SK-N-SH (cell line): ENCODE data around the gene GNG3.

ENCODE experiments used
- EP300 ChIP-seq, 2 experiments: IDR thresholded peaks; 2 replicates each; pipeline versions ENCODE4 v1.4.0 to v1.6.1; 2012; ENCODE audit warnings: borderline replicate concordance in 1 of 2, low read depth in 1 of 2, low read length in 1 of 2
- GATA2 ChIP-seq: sonication (generic); formaldehyde crosslinking; IDR thresholded peaks from 2 replicates; pipeline ENCODE4 v1.5.0; 2020; ENCODE audit warnings: mild to moderate bottlenecking, missing genetic modification reagents
- POLR2AphosphoS5 ChIP-seq: IDR thresholded peaks from 2 replicates; pipeline ENCODE4 v1.6.1; 2012; ENCODE audit warnings: low read depth, low read length
- RAD21 ChIP-seq: IDR thresholded peaks from 2 replicates; pipeline ENCODE4 v1.6.1; 2012; ENCODE audit warnings: mild to moderate bottlenecking, low read length
- RFX5 ChIP-seq: IDR thresholded peaks from 2 replicates; pipeline ENCODE4 v1.6.1; 2012; ENCODE audit warnings: mild to moderate bottlenecking, improper control_type of control experiment, low read length
- SMC3 ChIP-seq: IDR thresholded peaks from 2 replicates; pipeline ENCODE4 v1.6.1; 2012; ENCODE audit warnings: low read depth, low read length, improper control_type of control experiment
- TAF1 ChIP-seq: IDR thresholded peaks from 2 replicates; pipeline ENCODE4 v1.6.1; 2012; ENCODE audit warnings: low read depth, mild to moderate bottlenecking, low read length, moderate library complexity, borderline replicate concordance
- YY1 ChIP-seq: IDR thresholded peaks from 2 replicates; pipeline ENCODE4 v1.4.0; 2012; ENCODE audit warnings: low read depth, mild to moderate bottlenecking
- TF ChIP-seq, protein P1 (sequence below): fragments of 200-600 bp; sonication (generic); IDR thresholded peaks from 2 replicates; pipeline ENCODE4 v1.6.1; 2017; ENCODE audit warnings: antibody characterized with exemption, mild to moderate bottlenecking, moderate library complexity
- TF ChIP-seq, protein P2 (sequence below): fragments of 150-350 bp; IDR thresholded peaks from 2 replicates; pipeline ENCODE4 v1.6.1; 2017; ENCODE audit warnings: antibody characterized with exemption, low read length, low read depth, borderline replicate concordance
- TF ChIP-seq, protein P3 (sequence below): IDR thresholded peaks from 2 replicates; pipeline ENCODE4 v1.6.1; 2012; ENCODE audit warnings: mild to moderate bottlenecking, low read depth, low read length, moderate library complexity

- TF ChIP-seq TAF1 (no peak), EP300 (IDR thresholded peaks at IDR 0.05; ENCODE audit: borderline replicate concordance in 1 of 2, low read depth in 1 of 2, low read length in 1 of 2) (no peak), POLR2AphosphoS5 (no peak), SMC3 (peak; percentile 64), RFX5 (no peak), GATA2 (CRISPR knock-in tag) (no peak), YY1 (no peak), RAD21 (peak; percentile 68)
- TF ChIP-seq, protein P1, sequence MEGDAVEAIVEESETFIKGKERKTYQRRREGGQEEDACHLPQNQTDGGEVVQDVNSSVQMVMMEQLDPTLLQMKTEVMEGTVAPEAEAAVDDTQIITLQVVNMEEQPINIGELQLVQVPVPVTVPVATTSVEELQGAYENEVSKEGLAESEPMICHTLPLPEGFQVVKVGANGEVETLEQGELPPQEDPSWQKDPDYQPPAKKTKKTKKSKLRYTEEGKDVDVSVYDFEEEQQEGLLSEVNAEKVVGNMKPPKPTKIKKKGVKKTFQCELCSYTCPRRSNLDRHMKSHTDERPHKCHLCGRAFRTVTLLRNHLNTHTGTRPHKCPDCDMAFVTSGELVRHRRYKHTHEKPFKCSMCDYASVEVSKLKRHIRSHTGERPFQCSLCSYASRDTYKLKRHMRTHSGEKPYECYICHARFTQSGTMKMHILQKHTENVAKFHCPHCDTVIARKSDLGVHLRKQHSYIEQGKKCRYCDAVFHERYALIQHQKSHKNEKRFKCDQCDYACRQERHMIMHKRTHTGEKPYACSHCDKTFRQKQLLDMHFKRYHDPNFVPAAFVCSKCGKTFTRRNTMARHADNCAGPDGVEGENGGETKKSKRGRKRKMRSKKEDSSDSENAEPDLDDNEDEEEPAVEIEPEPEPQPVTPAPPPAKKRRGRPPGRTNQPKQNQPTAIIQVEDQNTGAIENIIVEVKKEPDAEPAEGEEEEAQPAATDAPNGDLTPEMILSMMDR, result peak; percentile 87
- TF ChIP-seq, protein P2, sequence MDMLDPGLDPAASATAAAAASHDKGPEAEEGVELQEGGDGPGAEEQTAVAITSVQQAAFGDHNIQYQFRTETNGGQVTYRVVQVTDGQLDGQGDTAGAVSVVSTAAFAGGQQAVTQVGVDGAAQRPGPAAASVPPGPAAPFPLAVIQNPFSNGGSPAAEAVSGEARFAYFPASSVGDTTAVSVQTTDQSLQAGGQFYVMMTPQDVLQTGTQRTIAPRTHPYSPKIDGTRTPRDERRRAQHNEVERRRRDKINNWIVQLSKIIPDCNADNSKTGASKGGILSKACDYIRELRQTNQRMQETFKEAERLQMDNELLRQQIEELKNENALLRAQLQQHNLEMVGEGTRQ, result no peak
- TF ChIP-seq, protein P3, sequence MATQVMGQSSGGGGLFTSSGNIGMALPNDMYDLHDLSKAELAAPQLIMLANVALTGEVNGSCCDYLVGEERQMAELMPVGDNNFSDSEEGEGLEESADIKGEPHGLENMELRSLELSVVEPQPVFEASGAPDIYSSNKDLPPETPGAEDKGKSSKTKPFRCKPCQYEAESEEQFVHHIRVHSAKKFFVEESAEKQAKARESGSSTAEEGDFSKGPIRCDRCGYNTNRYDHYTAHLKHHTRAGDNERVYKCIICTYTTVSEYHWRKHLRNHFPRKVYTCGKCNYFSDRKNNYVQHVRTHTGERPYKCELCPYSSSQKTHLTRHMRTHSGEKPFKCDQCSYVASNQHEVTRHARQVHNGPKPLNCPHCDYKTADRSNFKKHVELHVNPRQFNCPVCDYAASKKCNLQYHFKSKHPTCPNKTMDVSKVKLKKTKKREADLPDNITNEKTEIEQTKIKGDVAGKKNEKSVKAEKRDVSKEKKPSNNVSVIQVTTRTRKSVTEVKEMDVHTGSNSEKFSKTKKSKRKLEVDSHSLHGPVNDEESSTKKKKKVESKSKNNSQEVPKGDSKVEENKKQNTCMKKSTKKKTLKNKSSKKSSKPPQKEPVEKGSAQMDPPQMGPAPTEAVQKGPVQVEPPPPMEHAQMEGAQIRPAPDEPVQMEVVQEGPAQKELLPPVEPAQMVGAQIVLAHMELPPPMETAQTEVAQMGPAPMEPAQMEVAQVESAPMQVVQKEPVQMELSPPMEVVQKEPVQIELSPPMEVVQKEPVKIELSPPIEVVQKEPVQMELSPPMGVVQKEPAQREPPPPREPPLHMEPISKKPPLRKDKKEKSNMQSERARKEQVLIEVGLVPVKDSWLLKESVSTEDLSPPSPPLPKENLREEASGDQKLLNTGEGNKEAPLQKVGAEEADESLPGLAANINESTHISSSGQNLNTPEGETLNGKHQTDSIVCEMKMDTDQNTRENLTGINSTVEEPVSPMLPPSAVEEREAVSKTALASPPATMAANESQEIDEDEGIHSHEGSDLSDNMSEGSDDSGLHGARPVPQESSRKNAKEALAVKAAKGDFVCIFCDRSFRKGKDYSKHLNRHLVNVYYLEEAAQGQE, result no peak
Measured at GRCh38 chr11:62694455-62695167, 12.9 kb upstream of the GNG3 start.
